Activated T-helper 17 cell treated with anti-CD3 and anti-CD28 coated beads, Interleukin-2, amount 50 U/mL, for 72 hours (primary cell): ENCODE measurements around the gene ANXA4. TPM values are rescaled to one million over a fixed set of nuclear protein-coding genes. Genes with fewer than 3 reads are reported as not detected.
A peak's percentile ranks its signal among the peaks of the same experiment; 100 is the strongest.
"Not testable (repeated sequence)": the region's sequence is repeated elsewhere in the genome, so short reads cannot be mapped to it uniquely, and the experiment has no call there.

Experiments
- ATAC-seq: fragments of 150-1000 bp; cut with Tn5 transposase; replicated peaks from 2 replicates; pipeline ENCODE4 v1.10.0; 2021; ENCODE audit warnings: mild to moderate bottlenecking, moderate library complexity
- H3K27ac Mint-ChIP-seq: one replicate; pipeline ENCODE4 v1.8.0; 2022; ENCODE audit warnings: mixed read lengths
- H3K27me3 Mint-ChIP-seq: one replicate; pipeline ENCODE4 v1.8.0; 2022; ENCODE audit warnings: mixed read lengths
- H3K36me3 Mint-ChIP-seq: one replicate; pipeline ENCODE4 v1.8.0; 2022; ENCODE audit warnings: low read depth, mild to moderate bottlenecking, mixed read lengths
- H3K4me1 Mint-ChIP-seq: one replicate; pipeline ENCODE4 v1.8.0; 2022; ENCODE audit warnings: mixed read lengths
- H3K4me3 Mint-ChIP-seq: one replicate; pipeline ENCODE4 v1.8.0; 2022; ENCODE audit warnings: mild to moderate bottlenecking, mixed read lengths
- H3K9me3 Mint-ChIP-seq: one replicate; pipeline ENCODE4 v1.8.0; 2022; ENCODE audit warnings: mixed read lengths
- total RNA-seq, 2 donors: library from RNA; stranded (reverse); gene quantifications; one replicate each; pipeline ENCODE4 v1.2.3, GENCODE V29; 2022

Gene ANXA4
- total RNA-seq, 2 donors from 2014 or later: 31.5 to 33.0 TPM

GRCh38 chr2:69789772-69790600, 48.1 kb downstream of the ANXA4 start:
- no peaks in the 10 kb centered on the region for H3K27me3 Mint-ChIP-seq
- H3K27ac Mint-ChIP-seq: peak overlapping the region; percentile 13
- H3K9me3 Mint-ChIP-seq: no peaks in the 10 kb centered on the region
- H3K36me3 Mint-ChIP-seq: peaks cover 9% of the 10 kb centered on the region
- ATAC-seq: no peak
- no peaks in the 10 kb centered on the region for H3K4me1 Mint-ChIP-seq
- H3K4me3 Mint-ChIP-seq: no peak overlapping the region

- peaks cover 9% of the 10 kb centered on the region for H3K36me3 Mint-ChIP-seq
- no peaks in the 10 kb centered on the region for H3K9me3 Mint-ChIP-seq
- no peaks in the 10 kb centered on the region for H3K27me3 Mint-ChIP-seq
- H3K4me3 Mint-ChIP-seq: no peak overlapping the region
- no peak overlapping the region for H3K27ac Mint-ChIP-seq
- H3K4me1 Mint-ChIP-seq: no peaks in the 10 kb centered on the region
- ATAC-seq: no peak
Measured at GRCh38 chr2:69790601-69790959, 48.6 kb downstream of the ANXA4 start.

- no peak overlapping the region for H3K27ac Mint-ChIP-seq
- H3K36me3 Mint-ChIP-seq: peaks cover 9% of the 10 kb centered on the region
- no peaks in the 10 kb centered on the region for H3K27me3 Mint-ChIP-seq
- no peak overlapping the region for H3K4me3 Mint-ChIP-seq
- ATAC-seq: no peak
- H3K9me3 Mint-ChIP-seq: no peaks in the 10 kb centered on the region
- no peaks in the 10 kb centered on the region for H3K4me1 Mint-ChIP-seq
Measured at GRCh38 chr2:69791045-69791444, 49.1 kb downstream of the ANXA4 start.

GRCh38 chr2:69796174-69796573, 54.2 kb downstream of the ANXA4 start:
- no peak for ATAC-seq
- no peak overlapping the region for H3K27ac Mint-ChIP-seq

GRCh38 chr2:69797235-69797634, 55.3 kb downstream of the ANXA4 start:
- Mint-ChIP-seq H3K4me3 (no peak overlapping the region), H3K4me1 (no peaks in the 10 kb centered on the region), H3K27ac (peak overlapping the region; percentile 1), H3K9me3 (no peaks in the 10 kb centered on the region), H3K27me3 (no peaks in the 10 kb centered on the region), H3K36me3 (no peaks in the 10 kb centered on the region)
- ATAC-seq: no peak

More at GRCh38 chr2:69796174-69796573, 54.2 kb downstream of the ANXA4 start:
- Mint-ChIP-seq H3K4me3 (no peak overlapping the region), H3K4me1 (no peaks in the 10 kb centered on the region), H3K36me3 (no peaks in the 10 kb centered on the region), H3K27me3 (no peaks in the 10 kb centered on the region), H3K9me3 (no peaks in the 10 kb centered on the region)

- no peaks in the 10 kb centered on the region for H3K27me3 Mint-ChIP-seq
- no peak overlapping the region for H3K4me3 Mint-ChIP-seq
- H3K36me3 Mint-ChIP-seq: no peaks in the 10 kb centered on the region
- peak overlapping the region; percentile 1 for H3K27ac Mint-ChIP-seq
- H3K9me3 Mint-ChIP-seq: no peaks in the 10 kb centered on the region
- no peaks in the 10 kb centered on the region for H3K4me1 Mint-ChIP-seq
- no peak for ATAC-seq
Measured at GRCh38 chr2:69797836-69798289, 55.9 kb downstream of the ANXA4 start.

- Mint-ChIP-seq H3K36me3 (no peaks in the 10 kb centered on the region), H3K27me3 (no peaks in the 10 kb centered on the region), H3K27ac (peak overlapping the region; percentile 1), H3K4me1 (no peaks in the 10 kb centered on the region), H3K4me3 (no peak overlapping the region), H3K9me3 (no peaks in the 10 kb centered on the region)
- no peak for ATAC-seq
Measured at GRCh38 chr2:69798290-69798908, 56.5 kb downstream of the ANXA4 start.

GRCh38 chr2:69798909-69799526, 57.1 kb downstream of the ANXA4 start:
- H3K4me3 Mint-ChIP-seq: no peak overlapping the region
- H3K4me1 Mint-ChIP-seq: no peaks in the 10 kb centered on the region
- H3K36me3 Mint-ChIP-seq: no peaks in the 10 kb centered on the region
- ATAC-seq: no peak
- H3K27ac Mint-ChIP-seq: peak overlapping the region; percentile 1
- H3K27me3 Mint-ChIP-seq: no peaks in the 10 kb centered on the region
- H3K9me3 Mint-ChIP-seq: no peaks in the 10 kb centered on the region

GRCh38 chr2:69801745-69802290, 59.9 kb downstream of the ANXA4 start:
- Mint-ChIP-seq H3K4me1 (no peaks in the 10 kb centered on the region), H3K27ac (no peak overlapping the region)

GRCh38 chr2:69802781-69803367, 60.9 kb downstream of the ANXA4 start:
- H3K4me1 Mint-ChIP-seq, ATAC-seq: not testable (repeated sequence)

More at GRCh38 chr2:69801745-69802290, 59.9 kb downstream of the ANXA4 start:
- no peak for ATAC-seq
- H3K36me3 Mint-ChIP-seq: peaks cover 11% of the 10 kb centered on the region
- H3K4me3 Mint-ChIP-seq: no peak overlapping the region
- H3K27me3 Mint-ChIP-seq: no peaks in the 10 kb centered on the region
- H3K9me3 Mint-ChIP-seq: no peaks in the 10 kb centered on the region

GRCh38 chr2:69804416-69804815, 62.5 kb downstream of the ANXA4 start:
- Mint-ChIP-seq H3K4me3 (no peak overlapping the region), H3K9me3 (no peaks in the 10 kb centered on the region), H3K4me1 (no peaks in the 10 kb centered on the region), H3K27me3 (no peaks in the 10 kb centered on the region), H3K36me3 (peaks cover 11% of the 10 kb centered on the region), H3K27ac (no peak overlapping the region)
- ATAC-seq: no peak

More at GRCh38 chr2:69802781-69803367, 60.9 kb downstream of the ANXA4 start:
- not testable (repeated sequence) for H3K9me3 Mint-ChIP-seq, H3K27me3 Mint-ChIP-seq, H3K4me3 Mint-ChIP-seq, H3K27ac Mint-ChIP-seq
- H3K36me3 Mint-ChIP-seq: peaks cover 11% of the 10 kb centered on the region

GRCh38 chr2:69805887-69806286, 64.0 kb downstream of the ANXA4 start:
- H3K27ac Mint-ChIP-seq: no peak overlapping the region
- no peaks in the 10 kb centered on the region for H3K9me3 Mint-ChIP-seq
- H3K4me3 Mint-ChIP-seq: no peak overlapping the region
- no peaks in the 10 kb centered on the region for H3K4me1 Mint-ChIP-seq
- H3K27me3 Mint-ChIP-seq: no peaks in the 10 kb centered on the region
- no peak for ATAC-seq
- peaks cover 11% of the 10 kb centered on the region for H3K36me3 Mint-ChIP-seq

GRCh38 chr2:69807821-69808540, 66.0 kb downstream of the ANXA4 start:
- H3K27me3 Mint-ChIP-seq: no peaks in the 10 kb centered on the region
- H3K4me3 Mint-ChIP-seq: no peak overlapping the region
- no peaks in the 10 kb centered on the region for H3K9me3 Mint-ChIP-seq
- peaks cover 11% of the 10 kb centered on the region for H3K36me3 Mint-ChIP-seq
- H3K4me1 Mint-ChIP-seq: no peaks in the 10 kb centered on the region
- H3K27ac Mint-ChIP-seq: no peak overlapping the region
- no peak for ATAC-seq

- no peak overlapping the region for H3K4me3 Mint-ChIP-seq
- peak overlapping the region; percentile 8 for H3K27ac Mint-ChIP-seq
- H3K36me3 Mint-ChIP-seq: peaks cover 11% of the 10 kb centered on the region
- H3K27me3 Mint-ChIP-seq: no peaks in the 10 kb centered on the region
- H3K9me3 Mint-ChIP-seq: no peaks in the 10 kb centered on the region
- no peak for ATAC-seq
- H3K4me1 Mint-ChIP-seq: no peaks in the 10 kb centered on the region
Measured at GRCh38 chr2:69810550-69810949, 68.6 kb downstream of the ANXA4 start.
